Fibroblast of pulmonary artery (primary cell): ENCODE results near the gene DCAF8.

Source experiments
- DNase-seq: peaks from one replicate; pipeline ENCODE4 v3.0.0-alpha.2; 2010; ENCODE audit warnings: low read depth
- H3K4me3 ChIP-seq: replicated peaks from 2 replicates; pipeline ENCODE4 v1.5.1; 2011; ENCODE audit warnings: low read depth, mild to moderate bottlenecking, control low read depth, low read length, moderate library complexity
- TF ChIP-seq, protein P1 (sequence below): IDR thresholded peaks from 2 replicates; pipeline ENCODE4 v1.5.1; 2011; ENCODE audit warnings: mild to moderate bottlenecking, control low read depth, low read length, inconsistent platforms; ENCODE audit errors: missing control alignments

The DCAF8 gene

DNA sequence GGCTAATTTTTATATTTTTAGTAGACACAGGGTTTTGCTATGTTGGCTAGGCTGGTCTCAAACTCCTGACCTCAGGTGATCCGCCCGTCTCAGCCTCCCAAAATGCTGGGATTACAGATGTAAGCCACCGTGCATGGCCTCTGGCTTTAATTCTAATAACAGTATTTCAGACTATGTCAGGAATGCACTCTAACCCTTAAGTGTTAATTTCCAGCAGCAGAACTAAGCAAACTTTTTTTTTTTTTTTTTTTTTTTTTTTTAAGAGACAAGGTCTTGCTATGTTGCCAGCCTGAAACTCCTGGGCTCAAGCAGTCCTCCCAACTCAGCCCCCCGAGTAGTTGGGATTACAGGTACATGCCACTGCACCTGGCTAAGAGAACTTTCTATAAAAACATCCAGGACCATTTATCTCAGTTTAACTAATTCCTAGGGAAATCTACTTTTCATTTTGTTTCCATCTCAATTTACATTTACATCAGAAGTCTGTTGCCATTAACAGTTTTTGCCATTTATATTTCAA is 6.5 kb downstream of the DCAF8 start:
- TF ChIP-seq, protein P1, sequence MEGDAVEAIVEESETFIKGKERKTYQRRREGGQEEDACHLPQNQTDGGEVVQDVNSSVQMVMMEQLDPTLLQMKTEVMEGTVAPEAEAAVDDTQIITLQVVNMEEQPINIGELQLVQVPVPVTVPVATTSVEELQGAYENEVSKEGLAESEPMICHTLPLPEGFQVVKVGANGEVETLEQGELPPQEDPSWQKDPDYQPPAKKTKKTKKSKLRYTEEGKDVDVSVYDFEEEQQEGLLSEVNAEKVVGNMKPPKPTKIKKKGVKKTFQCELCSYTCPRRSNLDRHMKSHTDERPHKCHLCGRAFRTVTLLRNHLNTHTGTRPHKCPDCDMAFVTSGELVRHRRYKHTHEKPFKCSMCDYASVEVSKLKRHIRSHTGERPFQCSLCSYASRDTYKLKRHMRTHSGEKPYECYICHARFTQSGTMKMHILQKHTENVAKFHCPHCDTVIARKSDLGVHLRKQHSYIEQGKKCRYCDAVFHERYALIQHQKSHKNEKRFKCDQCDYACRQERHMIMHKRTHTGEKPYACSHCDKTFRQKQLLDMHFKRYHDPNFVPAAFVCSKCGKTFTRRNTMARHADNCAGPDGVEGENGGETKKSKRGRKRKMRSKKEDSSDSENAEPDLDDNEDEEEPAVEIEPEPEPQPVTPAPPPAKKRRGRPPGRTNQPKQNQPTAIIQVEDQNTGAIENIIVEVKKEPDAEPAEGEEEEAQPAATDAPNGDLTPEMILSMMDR = no peak
- H3K4me3 ChIP-seq = no peak overlapping the region
- no peak for DNase-seq

- H3K4me3 ChIP-seq = no peak overlapping the region
- TF ChIP-seq, protein P1 = peak; percentile 79
- peak; percentile 85 for DNase-seq
Measured at GRCh38 chr1:160251687-160252526, 10.4 kb downstream of the DCAF8 start.

- TF ChIP-seq, protein P1 = no peak
- H3K4me3 ChIP-seq = no peak overlapping the region
- DNase-seq = no peak
Measured at GRCh38 chr1:160251011-160251410, 11.3 kb downstream of the DCAF8 start.

- TF ChIP-seq, protein P1 = no peak
- DNase-seq = no peak
- H3K4me3 ChIP-seq = no peak overlapping the region
Measured at GRCh38 chr1:160247053-160247452, 15.3 kb downstream of the DCAF8 start.

GRCh38 chr1:160245434-160245833 is 16.9 kb downstream of the DCAF8 start:
- TF ChIP-seq, protein P1 = no peak
- no peak overlapping the region for H3K4me3 ChIP-seq
- DNase-seq = no peak

DNA sequence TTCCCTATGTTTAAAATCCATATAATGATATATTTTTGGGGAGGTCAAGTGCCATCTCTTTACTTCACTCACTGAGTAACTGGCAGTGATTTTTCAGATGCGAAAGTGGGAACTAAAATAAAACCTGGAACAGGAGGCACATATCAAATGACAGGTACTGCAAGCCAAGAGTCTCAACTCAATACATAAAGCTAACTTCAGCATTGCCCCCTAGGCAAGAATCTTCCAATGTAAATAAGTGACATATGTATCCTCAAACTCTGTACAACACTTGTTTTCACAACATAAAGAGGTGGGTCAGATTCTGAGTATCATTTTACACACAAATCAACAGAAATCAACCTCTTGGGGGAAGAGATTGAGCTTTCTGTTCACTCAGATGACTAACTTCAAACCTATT is 18.1 kb downstream of the DCAF8 start:
- DNase-seq = no peak
- TF ChIP-seq, protein P1 = no peak
- H3K4me3 ChIP-seq = no peak overlapping the region

GRCh38 chr1:160243767-160244166 is 18.6 kb downstream of the DCAF8 start:
- TF ChIP-seq, protein P1 = no peak
- no peak for DNase-seq
- H3K4me3 ChIP-seq = no peak overlapping the region
